ENCODE results near the gene SMDT1.
"Not testable (repeated sequence)": the region's sequence is repeated elsewhere in the genome, so short reads cannot be mapped to it uniquely, and the experiment has no call there.

Gene SMDT1

GRCh38 chr22:42086051-42086450 is 6.6 kb downstream of the SMDT1 start:
- DNase-seq (ENCODE audit: low read depth), result no peak
- TF ChIP-seq CTCF (IDR thresholded peaks at IDR 0.05; ENCODE audit: insufficient read depth, low read depth, low read length, missing control alignments), result no peak
- H3K4me3 ChIP-seq (ENCODE audit: low read length), result no peak overlapping the region

- peak within 1 kb of the TSS; percentile 90 for H3K4me3 ChIP-seq (ENCODE audit: low read length)
- TF ChIP-seq CTCF (IDR thresholded peaks at IDR 0.05; ENCODE audit: insufficient read depth, low read depth, low read length, missing control alignments), result peak; percentile 71
- peak; percentile 99 for DNase-seq (ENCODE audit: low read depth)
Observed at GRCh38 chr22:42090596-42091454, 11.3 kb downstream of the SMDT1 start, which contains the start of gene NDUFA6. Gene NDUFA6, minus strand, starts transcription at chr22:42090772. Its CDS starts 28 bp downstream, at chr22:42090744.

GRCh38 chr22:42091455-42091782 is 11.9 kb downstream of the SMDT1 start:
- DNase-seq (ENCODE audit: low read depth), result no peak
- TF ChIP-seq CTCF (IDR thresholded peaks at IDR 0.05; ENCODE audit: insufficient read depth, low read depth, low read length, missing control alignments), result no peak
- H3K4me3 ChIP-seq (ENCODE audit: low read length), result peak overlapping the region; percentile 90

- DNase-seq (ENCODE audit: low read depth), result no peak
- no peak overlapping the region for H3K4me3 ChIP-seq (ENCODE audit: low read length)
- no peak for TF ChIP-seq CTCF (IDR thresholded peaks at IDR 0.05; ENCODE audit: insufficient read depth, low read depth, low read length, missing control alignments)
Observed at GRCh38 chr22:42101199-42101598, 21.7 kb downstream of the SMDT1 start.

GRCh38 chr22:42104332-42104860 is 24.9 kb downstream of the SMDT1 start:
- H3K4me3 ChIP-seq (ENCODE audit: low read length); DNase-seq (ENCODE audit: low read depth): not testable (repeated sequence)

GRCh38 chr22:42108848-42109247 is 29.3 kb downstream of the SMDT1 start:
- H3K4me3 ChIP-seq (ENCODE audit: low read length), result no peak overlapping the region
- TF ChIP-seq CTCF (IDR thresholded peaks at IDR 0.05; ENCODE audit: insufficient read depth, low read depth, low read length, missing control alignments), result no peak
- no peak for DNase-seq (ENCODE audit: low read depth)

- TF ChIP-seq CTCF (IDR thresholded peaks at IDR 0.05; ENCODE audit: insufficient read depth, low read depth, low read length, missing control alignments), result no peak
- H3K4me3 ChIP-seq (ENCODE audit: low read length), result no peak overlapping the region
- DNase-seq (ENCODE audit: low read depth), result no peak
Observed at GRCh38 chr22:42111798-42112197, 32.3 kb downstream of the SMDT1 start.

- not testable (repeated sequence) for DNase-seq (ENCODE audit: low read depth)
Observed at GRCh38 chr22:42112793-42113192, 33.3 kb downstream of the SMDT1 start.

More at GRCh38 chr22:42112793-42113192, 33.3 kb downstream of the SMDT1 start:
- H3K4me3 ChIP-seq (ENCODE audit: low read length), result not testable (repeated sequence)
